Measurements from ENCODE around the gene GGT5.
A peak's percentile ranks its signal among the peaks of the same experiment; 100 is the strongest.

GGT5 gene

DNA sequence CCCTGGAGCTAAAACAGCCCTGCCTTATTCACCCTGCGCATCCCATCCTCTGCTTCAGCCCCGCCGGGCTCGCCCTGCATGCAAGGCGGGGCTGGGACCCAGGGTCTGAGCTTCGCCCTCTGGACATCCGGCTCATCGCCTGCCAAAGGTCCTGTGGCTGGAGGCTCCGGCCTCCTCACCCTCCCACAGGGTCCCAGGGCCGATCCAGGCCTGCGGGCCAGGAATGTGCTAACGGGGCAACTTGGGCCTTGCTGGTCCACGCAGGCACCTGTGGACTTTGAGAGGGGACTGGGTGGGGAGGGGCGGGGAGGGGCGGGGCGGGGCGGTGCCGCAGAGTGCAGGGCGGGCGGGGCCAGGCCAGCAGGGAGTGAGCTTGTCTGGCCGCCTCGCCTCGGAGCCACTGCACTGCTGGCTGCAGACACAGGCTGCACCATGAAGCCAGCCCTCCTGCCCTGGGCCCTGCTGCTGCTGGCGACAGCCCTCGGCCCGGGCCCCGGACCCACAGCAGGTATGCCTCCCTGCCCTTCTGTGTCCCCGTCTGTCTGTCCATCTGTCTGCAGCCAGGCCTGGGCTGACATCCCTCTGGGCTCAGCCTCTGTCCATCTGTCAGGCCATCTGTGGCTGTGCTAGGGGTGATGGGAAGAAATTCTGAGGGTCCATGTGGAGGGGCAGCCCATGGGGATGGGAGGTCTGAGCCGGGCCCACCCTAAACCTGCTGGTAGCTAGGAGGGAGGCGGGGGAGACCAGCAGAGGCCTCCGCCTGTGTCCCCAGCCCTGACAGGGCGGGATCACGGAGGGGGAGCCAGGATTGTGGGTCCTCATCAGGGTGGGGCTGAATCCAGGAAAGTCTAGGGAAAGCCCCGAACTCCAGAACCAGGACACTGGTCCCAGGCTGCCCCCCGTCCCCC lies 63.5 kb downstream of the GGT5 start, which contains the start of gene SUSD2:
Gene SUSD2 (plus strand): TSS at position 400 of the 908 bp plus-strand sequence. CDS start 33 bp downstream, at position 433.
- DNase-seq: no peak

DNA sequence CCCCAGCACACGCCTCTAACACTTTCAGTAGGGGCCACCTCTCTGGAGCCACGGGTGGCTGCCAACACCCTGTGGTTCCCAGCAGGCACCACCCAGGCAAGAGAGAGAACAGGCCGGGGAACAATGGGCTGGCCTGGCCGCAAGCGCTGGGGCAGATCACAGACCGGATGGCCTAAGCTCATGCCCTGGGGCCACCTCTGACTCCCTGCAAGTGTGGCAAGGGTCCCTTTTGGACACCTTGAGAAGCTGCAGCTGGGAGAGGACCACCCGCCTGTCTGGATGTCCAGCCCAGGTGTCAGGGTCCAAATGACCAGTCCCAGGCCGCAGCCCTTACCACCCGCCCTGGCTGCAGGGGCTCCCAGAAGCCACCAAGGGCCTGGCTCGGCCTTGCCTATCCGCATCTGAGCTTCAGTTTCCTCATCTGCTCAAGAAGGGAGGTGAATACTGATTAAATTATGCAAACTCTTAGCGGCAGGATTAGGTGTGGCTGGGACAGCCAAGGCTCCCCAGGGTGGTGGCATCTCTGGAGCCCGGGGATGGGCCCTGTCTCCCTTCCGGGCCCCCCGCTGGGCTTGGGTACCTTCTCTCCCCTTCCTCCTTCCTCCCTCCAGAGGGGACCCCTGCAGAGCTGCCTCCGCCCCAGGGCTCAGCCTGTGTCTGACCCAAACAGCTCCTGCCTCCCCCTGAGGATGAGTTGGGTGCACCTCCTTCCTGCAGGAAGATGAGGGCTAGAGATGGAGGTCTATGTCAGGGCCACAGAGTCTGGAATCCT lies 64.4 kb downstream of the GGT5 start:
- no peak for DNase-seq

DNA sequence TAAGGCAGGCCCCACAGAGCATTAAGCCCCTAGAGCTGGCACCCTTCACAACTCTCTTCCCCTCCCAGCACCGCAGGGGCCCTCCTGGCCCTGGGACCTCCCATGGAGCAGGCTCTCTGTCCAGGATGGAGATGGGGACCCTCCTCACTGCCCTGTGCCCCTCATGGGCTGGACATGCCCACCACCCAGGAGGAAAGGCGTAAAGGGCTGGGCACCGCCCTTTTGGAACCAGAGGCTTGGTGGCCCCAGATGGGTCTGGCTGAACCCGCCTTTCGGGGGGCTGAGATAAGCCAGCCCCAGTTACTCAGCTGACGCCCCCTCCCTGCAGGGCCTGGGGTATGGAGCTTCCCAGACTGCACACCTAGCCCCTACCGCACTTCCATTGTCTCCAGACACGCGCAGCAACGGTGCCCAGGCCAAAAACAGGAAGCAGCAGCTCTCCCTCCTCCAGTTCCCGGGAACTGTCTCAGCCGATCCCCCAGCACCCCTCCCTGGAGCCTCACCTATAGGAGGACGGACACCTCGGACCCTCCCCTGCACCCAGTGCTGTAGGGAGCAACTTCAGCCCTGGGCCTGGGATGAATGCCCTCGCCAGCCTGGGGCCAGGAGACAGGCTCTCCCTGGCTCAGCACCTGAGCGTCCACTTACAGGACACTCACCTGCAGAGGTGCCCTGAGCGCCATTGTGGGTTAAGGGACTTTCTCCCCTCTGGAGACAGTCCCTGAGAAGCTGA lies 65.2 kb downstream of the GGT5 start:
- no peak for DNase-seq

DNA sequence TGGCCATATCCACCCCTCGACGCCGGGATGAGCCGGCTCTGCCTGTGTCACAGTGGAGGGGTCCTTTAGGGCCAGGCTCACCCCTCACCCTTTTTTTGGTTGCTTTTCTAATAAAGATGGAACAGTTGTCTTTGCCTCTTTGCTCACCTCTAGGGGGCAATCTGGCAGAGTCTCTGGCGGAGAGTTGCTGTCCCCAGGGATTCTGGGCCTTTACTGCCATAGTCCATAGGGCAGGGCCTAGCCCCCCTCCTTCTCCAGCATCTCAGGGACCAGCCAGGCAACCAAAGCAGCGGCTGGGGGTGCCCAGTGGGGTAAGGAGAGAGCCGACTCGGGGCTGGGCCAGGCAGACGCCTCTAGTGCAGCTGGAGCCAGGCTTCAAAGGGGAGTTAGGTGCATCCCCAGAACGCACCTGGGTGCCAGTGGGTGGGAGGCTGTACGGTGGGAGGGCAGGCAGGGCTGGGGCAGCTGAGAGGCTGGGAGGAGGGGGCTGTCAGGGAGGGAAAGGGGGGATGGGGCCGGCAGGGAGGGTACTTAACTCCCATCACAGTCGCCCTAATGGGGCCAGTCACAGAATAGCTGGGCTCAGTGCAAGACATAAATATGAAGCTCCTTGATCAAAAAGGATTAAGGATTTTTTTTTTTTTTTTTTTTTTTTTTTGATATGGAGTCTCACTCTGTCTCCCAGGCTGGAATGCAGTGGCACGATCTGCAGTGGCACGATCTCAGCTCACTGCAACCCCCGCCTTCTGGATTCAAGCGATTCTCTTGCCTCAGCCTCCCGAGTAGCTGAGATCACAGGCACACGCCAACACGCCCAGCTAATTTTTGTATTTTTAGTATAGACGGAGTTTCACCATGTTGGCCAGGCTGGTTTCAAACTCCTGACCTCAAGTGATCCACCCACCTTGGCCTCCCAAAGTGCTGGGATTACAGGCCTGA lies 66.1 kb downstream of the GGT5 start:
- DNase-seq: no peak

DNA sequence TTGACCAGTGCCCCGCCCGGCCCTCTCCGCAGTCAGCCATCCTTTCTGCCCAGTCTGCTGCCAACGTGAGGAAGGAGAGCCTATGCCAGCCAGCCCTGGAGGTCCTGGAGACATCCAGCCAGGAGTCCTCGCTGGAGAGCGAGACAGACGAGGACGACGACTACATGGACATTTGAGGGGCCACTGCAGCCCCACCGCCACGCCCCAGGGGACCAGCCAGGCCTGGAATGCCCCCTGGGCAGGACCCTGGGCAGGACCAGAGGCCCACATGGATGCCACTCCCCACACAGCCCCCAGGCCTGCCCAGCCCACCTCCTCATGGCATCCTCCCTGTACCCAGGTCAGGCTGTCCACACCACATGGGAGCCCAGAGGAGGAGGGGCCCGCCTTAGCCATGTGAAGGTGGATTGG lies 66.9 kb downstream of the GGT5 start:
- no peak for DNase-seq

DNA sequence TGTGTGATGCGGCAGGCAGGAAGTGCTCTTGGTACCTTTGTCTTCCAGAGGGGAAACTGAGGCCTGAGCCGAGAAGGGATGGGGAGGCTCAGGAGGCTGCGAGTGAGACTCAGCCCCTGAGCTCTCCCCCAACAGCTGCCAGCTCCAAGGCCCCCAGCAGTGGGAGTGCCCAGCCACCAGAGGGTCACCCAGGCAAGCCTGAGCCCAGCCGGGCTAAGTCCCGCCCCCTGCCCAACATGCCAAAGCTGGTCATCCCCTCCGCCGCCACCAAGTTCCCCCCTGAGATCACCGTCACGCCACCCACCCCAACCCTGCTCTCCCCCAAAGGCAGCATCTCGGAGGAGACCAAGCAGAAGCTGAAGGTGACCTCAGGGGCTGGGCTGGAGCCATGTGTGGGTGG lies 67.4 kb downstream of the GGT5 start:
- DNase-seq: no peak

DNA sequence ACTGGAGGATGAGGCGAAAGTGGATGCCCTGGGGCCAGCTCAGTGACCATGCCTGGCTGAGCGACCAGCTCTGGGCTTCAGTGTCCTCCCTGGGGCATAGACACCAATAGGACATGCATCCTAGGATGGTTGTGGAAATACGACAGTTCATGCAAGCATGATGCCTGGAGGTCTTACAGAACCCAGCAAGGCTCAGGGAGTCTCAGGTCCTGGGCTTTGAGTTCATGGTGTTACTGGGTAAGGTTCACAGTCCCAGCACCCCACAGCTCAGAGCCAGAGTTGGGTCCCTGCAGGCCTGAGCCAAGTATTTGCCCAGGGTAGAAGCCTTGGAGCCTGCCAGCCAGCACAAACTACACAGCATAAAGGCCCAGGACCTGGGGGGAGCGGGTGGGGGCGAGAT lies 67.8 kb downstream of the GGT5 start:
- DNase-seq: no peak

DNA sequence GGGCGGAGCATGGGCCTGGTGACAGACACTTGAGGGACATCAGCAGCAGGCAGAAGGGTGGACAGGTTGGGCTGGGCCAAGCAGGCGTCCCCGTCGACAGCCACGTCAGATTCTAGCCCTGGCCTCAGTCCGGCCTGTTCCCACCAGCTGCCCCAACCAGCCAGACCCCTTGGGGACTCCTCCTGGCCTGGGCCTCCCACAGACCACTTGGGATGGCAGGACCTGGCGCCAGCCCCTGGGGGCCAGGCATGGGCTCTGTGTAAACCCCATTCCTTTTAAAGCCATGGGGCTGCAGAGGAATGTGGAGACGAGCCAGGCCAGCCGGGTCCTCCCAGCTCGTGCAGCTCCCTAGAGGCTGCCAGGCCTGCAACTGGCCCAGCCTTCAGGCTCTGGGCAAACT lies 68.3 kb downstream of the GGT5 start:
- no peak for DNase-seq

DNA sequence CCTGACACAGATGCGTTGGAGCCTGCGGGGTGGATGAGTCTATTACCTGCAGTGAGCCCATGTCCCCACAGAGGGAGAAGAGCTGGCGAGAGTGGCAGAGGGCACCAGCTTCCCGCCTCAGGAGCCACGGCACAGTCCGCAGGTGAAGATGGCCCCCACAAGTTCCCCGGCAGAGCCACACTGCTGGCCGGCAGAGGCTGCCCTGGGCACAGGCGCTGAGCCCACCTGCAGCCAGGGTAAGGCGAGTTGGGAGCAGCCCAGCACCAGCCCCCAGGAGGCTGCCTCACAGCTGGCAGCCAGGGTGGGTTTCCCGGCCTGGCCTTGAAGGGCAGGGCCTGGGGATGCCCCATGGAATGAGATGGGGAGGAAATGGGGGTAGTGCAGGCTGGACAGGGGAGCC lies 68.8 kb downstream of the GGT5 start:
- no peak for DNase-seq

DNA sequence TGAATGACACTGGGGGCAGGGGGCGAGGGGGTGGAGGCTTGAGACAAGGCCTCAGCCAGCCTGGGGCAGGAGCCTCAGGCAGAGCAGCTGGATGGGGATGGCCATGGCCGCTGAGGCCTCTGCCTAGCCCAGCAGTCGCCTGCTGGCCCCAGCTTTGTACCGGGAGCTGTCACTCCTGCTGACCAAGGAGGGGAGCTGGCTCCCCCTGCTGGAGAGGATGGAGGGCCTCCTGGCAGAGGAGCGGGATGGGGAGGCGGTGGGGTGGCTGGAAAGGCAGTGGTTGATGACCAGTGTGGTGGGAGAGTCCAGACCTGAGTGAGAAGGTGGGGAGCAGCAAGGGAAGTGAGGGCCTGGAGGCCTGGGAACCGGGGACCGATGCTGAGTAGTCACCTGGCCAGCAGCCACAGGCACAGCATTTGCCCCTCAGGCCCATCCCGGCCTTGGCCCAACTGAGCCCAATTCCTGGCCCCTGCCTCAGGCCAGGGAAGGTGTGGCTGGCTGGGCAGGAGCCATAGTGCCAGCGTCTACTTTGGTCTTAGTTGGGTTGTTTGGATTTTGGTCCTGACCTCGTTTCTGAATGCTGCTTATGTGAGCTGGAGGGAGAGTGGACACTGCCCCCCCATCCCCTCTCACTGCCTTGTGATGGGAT lies 69.6 kb downstream of the GGT5 start:
- peak; percentile 60 for DNase-seq

DNA sequence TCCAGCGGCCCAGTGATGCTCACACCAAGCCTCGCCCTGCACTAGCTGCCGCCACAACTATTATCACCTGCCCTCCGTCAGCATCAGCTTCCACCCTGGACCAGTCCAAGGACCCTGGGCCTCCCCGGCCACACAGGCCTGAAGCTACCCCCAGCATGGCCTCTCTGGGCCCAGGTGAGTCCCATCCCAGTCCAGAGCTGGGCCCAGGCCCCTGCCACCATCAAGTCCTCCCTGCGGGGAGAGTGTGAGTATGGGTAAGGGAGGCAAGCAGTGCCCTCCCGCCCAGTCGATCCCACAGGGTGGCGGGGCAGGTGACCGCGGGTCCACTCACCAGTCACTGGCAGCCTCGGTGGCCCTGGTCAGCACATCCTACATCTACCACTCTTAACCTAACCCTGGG lies 73.1 kb downstream of the GGT5 start:
- DNase-seq: no peak

DNA sequence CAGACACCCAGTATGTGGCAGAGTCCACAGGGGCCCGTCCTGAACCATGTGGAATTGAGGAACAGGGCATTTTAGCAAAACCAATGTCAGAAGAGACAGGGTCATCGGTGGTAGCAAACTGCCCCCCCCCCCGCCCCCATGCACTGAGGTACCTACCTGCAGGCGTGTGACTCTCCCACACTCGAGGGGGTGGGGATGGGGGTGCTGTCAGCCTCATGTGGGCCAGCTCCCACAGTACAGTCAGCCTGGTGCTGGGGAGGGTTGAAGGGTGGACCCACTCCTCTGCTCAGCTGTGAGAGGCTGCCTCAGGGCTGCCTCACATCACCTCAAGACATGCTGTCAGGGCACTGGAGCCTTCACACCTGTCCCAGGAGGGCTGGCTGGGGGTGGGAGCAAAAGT lies 74.2 kb downstream of the GGT5 start:
- no peak for DNase-seq

DNA sequence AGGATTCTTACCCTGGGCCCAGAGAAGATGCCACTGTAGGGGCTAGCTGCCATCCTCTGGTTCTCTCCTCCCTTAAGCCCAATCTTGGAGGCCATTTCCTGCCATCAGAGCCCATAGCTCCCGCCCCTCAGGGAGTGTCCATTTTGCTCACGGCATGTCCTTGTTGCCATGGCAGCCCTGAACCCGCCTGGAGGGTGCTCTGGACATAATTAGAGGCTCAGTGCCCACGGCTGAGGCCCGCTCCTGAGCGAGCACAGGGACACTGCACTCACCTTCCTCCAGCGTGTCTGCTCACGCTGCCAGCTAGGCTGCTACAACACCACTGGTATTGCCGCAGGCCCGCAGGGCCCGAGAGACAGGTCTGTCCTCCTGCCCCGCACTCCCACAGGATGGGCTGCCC lies 74.7 kb downstream of the GGT5 start:
- no peak for DNase-seq
